IgD-negative memory B cell (primary cell): Measurements from ENCODE around the gene PCDHB10. TPM values are rescaled to one million over a fixed set of nuclear protein-coding genes. Genes with fewer than 3 reads are reported as not detected.
"Not testable (repeated sequence)": the region's sequence is repeated elsewhere in the genome, so short reads cannot be mapped to it uniquely, and the experiment has no call there.

Experiments
- H3K27ac Mint-ChIP-seq, 3 donors: one replicate each; pipeline ENCODE4 v1.8.0; 2020 to 2022; ENCODE audit warnings: mild to moderate bottlenecking in 3 of 3, mixed read lengths in 3 of 3, moderate library complexity in 1 of 3
- H3K27me3 Mint-ChIP-seq: one replicate; pipeline ENCODE4 v1.8.0; 2021; ENCODE audit warnings: mixed read lengths
- H3K36me3 Mint-ChIP-seq: one replicate; pipeline ENCODE4 v1.8.0; 2020; ENCODE audit warnings: mild to moderate bottlenecking, mixed read lengths
- H3K4me1 Mint-ChIP-seq, 3 donors: one replicate each; pipeline ENCODE4 v1.8.0; 2020 to 2022; ENCODE audit warnings: mixed read lengths in 3 of 3, mild to moderate bottlenecking in 1 of 3
- H3K4me3 Mint-ChIP-seq, 4 donors: one replicate each; pipeline ENCODE4 v1.8.0; 2020 to 2022; ENCODE audit warnings: mild to moderate bottlenecking in 4 of 4, mixed read lengths in 4 of 4, moderate library complexity in 3 of 4
- H3K9me3 Mint-ChIP-seq, 3 donors: one replicate each; pipeline ENCODE4 v1.8.0; 2020 to 2021; ENCODE audit warnings: mixed read lengths in 3 of 3, mild to moderate bottlenecking in 1 of 3
- polyA plus RNA-seq: library from polyadenylated mRNA; unstranded; fragments of 300-500 nt; fragmentation: Illumina TruSeq; gene quantifications from one replicate; pipeline ENCODE4 v1.2.3, GENCODE V29; 2021

PCDHB10 gene
- polyA plus RNA-seq, 1 donor from 2014 or later, result not detected

- Mint-ChIP-seq H3K9me3 (peaks cover 1 to 14% (median 12%) of the 10 kb centered on the region in 3 donors), H3K27me3 (peaks cover 17% of the 10 kb centered on the region)
- H3K4me3 Mint-ChIP-seq, H3K27ac Mint-ChIP-seq, H3K4me1 Mint-ChIP-seq, H3K36me3 Mint-ChIP-seq: not testable (repeated sequence)
Observed at GRCh38 chr5:141179371-141179770, 12.8 kb upstream of the PCDHB10 start.

GRCh38 chr5:141179876-141180275, 12.3 kb upstream of the PCDHB10 start:
- not testable (repeated sequence) for H3K4me3 Mint-ChIP-seq

GRCh38 chr5:141180313-141180712, 11.8 kb upstream of the PCDHB10 start:
- H3K4me3 Mint-ChIP-seq, result no peak overlapping the region
- no peak overlapping the region for H3K27ac Mint-ChIP-seq
- H3K4me1 Mint-ChIP-seq, result no peaks in the 10 kb centered on the region
- H3K27me3 Mint-ChIP-seq, result peaks cover 17% of the 10 kb centered on the region
- H3K36me3 Mint-ChIP-seq, result no peaks in the 10 kb centered on the region
- peaks cover 5 to 14% (median 12%) of the 10 kb centered on the region in 3 donors for H3K9me3 Mint-ChIP-seq

More at GRCh38 chr5:141179876-141180275, 12.3 kb upstream of the PCDHB10 start:
- not testable (repeated sequence) for H3K27ac Mint-ChIP-seq, H3K4me1 Mint-ChIP-seq, H3K36me3 Mint-ChIP-seq
- Mint-ChIP-seq H3K27me3 (peaks cover 20% of the 10 kb centered on the region), H3K9me3 (peaks cover 3 to 14% (median 12%) of the 10 kb centered on the region in 3 donors)

GRCh38 chr5:141182248-141182647, 9.9 kb upstream of the PCDHB10 start, which contains the start of gene PCDHB16:
PCDHB16 (plus strand) TSS chr5:141182387; CDS start chr5:141182560, 173 bp downstream.
- Mint-ChIP-seq H3K27me3 (peaks cover 21% of the 10 kb centered on the region), H3K4me3 (no peak within 1 kb of the TSS), H3K27ac (peak within 1 kb of the TSS in 2 of 3 donors; percentile 39), H3K9me3 (peaks cover 9 to 15% (median 14%) of the 10 kb centered on the region in 3 donors), H3K36me3 (no peaks in the 10 kb centered on the region), H3K4me1 (peaks cover 0 to 4% (median 3%) of the 10 kb centered on the region in 3 donors)

GRCh38 chr5:141184117-141184855, 7.9 kb upstream of the PCDHB10 start:
- H3K4me1 Mint-ChIP-seq, H3K27ac Mint-ChIP-seq, H3K36me3 Mint-ChIP-seq: not testable (repeated sequence)
- Mint-ChIP-seq H3K9me3 (peaks cover 11 to 18% (median 17%) of the 10 kb centered on the region in 3 donors), H3K4me3 (peak overlapping the region in 1 of 4 donors; percentile 22), H3K27me3 (peaks cover 27% of the 10 kb centered on the region)

GRCh38 chr5:141186897-141187512, 5.1 kb upstream of the PCDHB10 start, which contains the start of gene PCDHB9:
PCDHB9 (plus strand) TSS chr5:141187161; CDS start chr5:141187319, 158 bp downstream.
- Mint-ChIP-seq H3K4me1 (peaks cover 0 to 4% (median 3%) of the 10 kb centered on the region in 3 donors), H3K36me3 (no peaks in the 10 kb centered on the region), H3K9me3 (peaks cover 19 to 26% (median 19%) of the 10 kb centered on the region in 3 donors), H3K27me3 (peaks cover 25% of the 10 kb centered on the region), H3K27ac (no peak within 1 kb of the TSS), H3K4me3 (peak within 1 kb of the TSS; percentile 30 to 75 (median 52))

- peaks cover 9 to 20% (median 20%) of the 10 kb centered on the region in 3 donors for H3K9me3 Mint-ChIP-seq
- not testable (repeated sequence) for H3K4me1 Mint-ChIP-seq, H3K4me3 Mint-ChIP-seq, H3K27ac Mint-ChIP-seq, H3K36me3 Mint-ChIP-seq
- H3K27me3 Mint-ChIP-seq, result peaks cover 22% of the 10 kb centered on the region
Observed at GRCh38 chr5:141188682-141189081, 3.5 kb upstream of the PCDHB10 start.

- not testable (repeated sequence) for H3K27ac Mint-ChIP-seq, H3K4me3 Mint-ChIP-seq, H3K36me3 Mint-ChIP-seq, H3K4me1 Mint-ChIP-seq
- Mint-ChIP-seq H3K9me3 (peaks cover 9 to 20% (median 20%) of the 10 kb centered on the region in 3 donors), H3K27me3 (peaks cover 22% of the 10 kb centered on the region)
Observed at GRCh38 chr5:141189131-141189530, 3.0 kb upstream of the PCDHB10 start.

- H3K27ac Mint-ChIP-seq, H3K27me3 Mint-ChIP-seq, H3K4me3 Mint-ChIP-seq, H3K36me3 Mint-ChIP-seq, H3K4me1 Mint-ChIP-seq: not testable (repeated sequence)
- H3K9me3 Mint-ChIP-seq, result peaks cover 5 to 38% (median 20%) of the 10 kb centered on the region in 3 donors
Observed at GRCh38 chr5:141194332-141194731, 2.2 kb downstream of the PCDHB10 start.

GRCh38 chr5:141196363-141196762, 4.2 kb downstream of the PCDHB10 start:
- Mint-ChIP-seq H3K27me3 (peaks cover 15% of the 10 kb centered on the region), H3K9me3 (peaks cover 10 to 41% (median 20%) of the 10 kb centered on the region in 3 donors), H3K4me1 (no peaks in the 10 kb centered on the region), H3K27ac (no peak overlapping the region), H3K4me3 (no peak overlapping the region), H3K36me3 (peaks cover 2% of the 10 kb centered on the region)

GRCh38 chr5:141199359-141200235, 7.4 kb downstream of the PCDHB10 start, which contains the start of gene PCDHB11:
PCDHB11 (plus strand) TSS chr5:141199627; CDS start chr5:141199775, 148 bp downstream.
- H3K4me3 Mint-ChIP-seq, result no peak within 1 kb of the TSS
- peaks cover 0 to 1% (median 0%) of the 10 kb centered on the region in 3 donors for H3K4me1 Mint-ChIP-seq
- H3K27ac Mint-ChIP-seq, result no peak within 1 kb of the TSS
- H3K9me3 Mint-ChIP-seq, result peaks cover 6 to 27% (median 19%) of the 10 kb centered on the region in 3 donors
- peaks cover 10% of the 10 kb centered on the region for H3K27me3 Mint-ChIP-seq
- H3K36me3 Mint-ChIP-seq, result peaks cover 2% of the 10 kb centered on the region

GRCh38 chr5:141201126-141201525, 9.0 kb downstream of the PCDHB10 start:
- H3K27me3 Mint-ChIP-seq, H3K4me1 Mint-ChIP-seq, H3K27ac Mint-ChIP-seq, H3K36me3 Mint-ChIP-seq, H3K4me3 Mint-ChIP-seq: not testable (repeated sequence)
- peaks cover 6 to 22% (median 19%) of the 10 kb centered on the region in 3 donors for H3K9me3 Mint-ChIP-seq

- H3K4me1 Mint-ChIP-seq, H3K36me3 Mint-ChIP-seq, H3K4me3 Mint-ChIP-seq, H3K27ac Mint-ChIP-seq: not testable (repeated sequence)
- Mint-ChIP-seq H3K27me3 (peaks cover 13% of the 10 kb centered on the region), H3K9me3 (peaks cover 6 to 19% (median 17%) of the 10 kb centered on the region in 3 donors)
Observed at GRCh38 chr5:141201646-141202045, 9.5 kb downstream of the PCDHB10 start.

- H3K4me3 Mint-ChIP-seq, result peak within 1 kb of the TSS in 1 of 4 donors; percentile 41
- no peak within 1 kb of the TSS for H3K27ac Mint-ChIP-seq
- H3K36me3 Mint-ChIP-seq, result no peaks in the 10 kb centered on the region
- H3K27me3 Mint-ChIP-seq, result peaks cover 11% of the 10 kb centered on the region
- H3K9me3 Mint-ChIP-seq, result peaks cover 0 to 12% (median 2%) of the 10 kb centered on the region in 3 donors
- no peaks in the 10 kb centered on the region for H3K4me1 Mint-ChIP-seq
Observed at GRCh38 chr5:141208478-141208877, 16.3 kb downstream of the PCDHB10 start, which contains the start of gene PCDHB12. PCDHB12 (plus strand) TSS chr5:141208719; CDS start chr5:141208908, 189 bp downstream.
